ENCODE data around the gene KIF16B.

Gene KIF16B

DNA sequence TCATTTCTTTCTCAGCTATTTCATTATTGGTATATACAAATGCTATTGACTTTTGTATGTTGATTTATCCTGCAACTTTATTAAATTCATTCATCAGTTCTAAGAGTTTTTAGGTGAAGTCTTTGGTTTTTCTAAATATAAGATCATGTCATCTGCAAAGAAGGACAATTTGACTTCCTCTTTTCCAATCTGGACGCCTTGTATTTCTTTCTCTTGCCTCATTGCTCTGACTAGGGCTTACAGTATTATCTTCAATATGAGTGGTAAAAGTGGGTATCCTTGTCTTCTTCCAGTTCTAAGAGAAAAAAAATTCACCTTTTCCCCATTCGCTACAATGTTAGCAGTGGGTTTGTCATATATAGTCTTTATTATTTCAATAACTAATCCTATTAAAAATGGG lies 38.0 kb downstream of the KIF16B start:
- POLR2A ChIA-PET: no interaction called here
- no peak for TF ChIP-seq CTCF (IDR thresholded peaks at IDR 0.05; ENCODE audit: insufficient read depth, low read length, missing control alignments)
- CTCF ChIA-PET: interaction anchor here (0.6 to 1.8 kb wide), 2 partner anchors 11 to 1005 kb away, joined by 3 to 4 read pairs; no protein-coding TSS in a partner anchor
- no peak for DNase-seq (ENCODE audit: low read depth, low spot score)
- H3K4me3 ChIP-seq (ENCODE audit: low read depth, low read length): no peak overlapping the region

DNA sequence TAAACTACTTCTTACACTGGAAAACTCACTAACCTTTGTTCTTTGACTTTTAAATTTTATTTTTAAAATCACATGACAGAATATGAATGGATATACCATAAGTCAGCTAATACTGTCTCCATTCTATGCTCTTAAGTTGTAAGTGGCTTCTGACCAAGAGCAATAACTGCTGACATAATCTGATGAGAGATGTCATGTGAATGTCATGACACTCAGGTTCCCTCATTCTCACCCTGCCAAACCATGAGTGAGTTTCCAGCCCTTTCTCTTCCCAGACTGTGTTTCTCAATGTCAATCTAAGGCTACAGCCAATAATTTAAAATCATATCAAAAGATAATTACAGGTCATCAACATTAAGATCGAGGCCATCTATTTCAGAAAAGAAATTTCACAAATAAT lies 39.7 kb downstream of the KIF16B start:
- no peak for TF ChIP-seq CTCF (IDR thresholded peaks at IDR 0.05; ENCODE audit: insufficient read depth, low read length, missing control alignments)
- no peak for DNase-seq (ENCODE audit: low read depth, low spot score)
- CTCF ChIA-PET: interaction anchor here (1.8 kb wide), 1 partner anchor 13 kb away, joined by 4 read pairs; no protein-coding TSS in a partner anchor
- POLR2A ChIA-PET: no interaction called here
- no peak overlapping the region for H3K4me3 ChIP-seq (ENCODE audit: low read depth, low read length)

DNA sequence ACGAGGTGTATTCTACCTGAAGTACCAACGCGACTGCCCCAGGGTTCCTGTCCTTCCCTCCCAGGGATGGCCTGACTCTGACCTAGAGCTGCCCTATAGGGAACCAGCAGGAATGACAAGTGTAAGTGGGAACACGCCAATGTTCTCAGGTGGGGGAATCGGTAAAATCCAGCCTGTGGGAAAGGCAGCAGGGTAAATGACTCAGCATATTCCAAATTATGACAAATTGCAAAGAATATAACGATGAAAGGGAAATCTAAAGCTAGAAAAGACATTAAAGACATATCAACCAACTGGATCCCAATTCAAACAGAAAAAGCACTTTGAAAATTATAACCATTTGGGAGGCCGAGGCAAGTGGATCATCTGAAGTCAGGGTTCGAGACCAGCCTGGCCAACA lies 41.8 kb downstream of the KIF16B start:
- no peak for TF ChIP-seq CTCF (IDR thresholded peaks at IDR 0.05; ENCODE audit: insufficient read depth, low read length, missing control alignments)
- CTCF ChIA-PET: interaction anchor here (1.4 kb wide), 1 partner anchor 13 kb away, joined by 4 read pairs; no protein-coding TSS in a partner anchor
- POLR2A ChIA-PET: no interaction called here
- no peak overlapping the region for H3K4me3 ChIP-seq (ENCODE audit: low read depth, low read length)
- DNase-seq (ENCODE audit: low read depth, low spot score): no peak

DNA sequence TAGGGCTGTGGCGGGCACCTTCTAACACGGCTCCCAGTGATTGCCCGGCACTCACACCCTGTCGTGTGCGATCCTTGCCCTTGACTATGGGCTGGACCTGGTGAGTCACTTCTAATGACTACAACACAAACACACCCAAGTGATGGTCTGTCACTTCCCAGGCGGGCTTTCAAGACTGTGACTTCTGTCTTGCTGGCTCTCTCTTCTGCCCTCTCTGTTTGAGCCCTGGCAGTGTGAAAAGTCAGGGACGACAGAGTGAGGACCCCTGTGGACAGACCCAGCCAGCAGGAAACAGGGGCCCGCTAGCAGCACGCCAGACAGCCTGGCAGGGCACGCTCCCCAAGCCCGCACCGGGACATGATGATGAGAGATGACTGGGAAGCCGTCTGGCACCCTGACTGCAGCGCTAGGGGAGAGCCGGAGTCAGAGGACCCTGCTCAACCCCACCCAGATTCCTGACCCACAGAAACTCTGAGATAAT lies 43.0 kb downstream of the KIF16B start:
- no peak for DNase-seq (ENCODE audit: low read depth, low spot score)
- ChIA-PET POLR2A (no interaction called here), CTCF (no interaction called here)
- no peak overlapping the region for H3K4me3 ChIP-seq (ENCODE audit: low read depth, low read length)
- TF ChIP-seq CTCF (IDR thresholded peaks at IDR 0.05; ENCODE audit: insufficient read depth, low read length, missing control alignments): no peak

DNA sequence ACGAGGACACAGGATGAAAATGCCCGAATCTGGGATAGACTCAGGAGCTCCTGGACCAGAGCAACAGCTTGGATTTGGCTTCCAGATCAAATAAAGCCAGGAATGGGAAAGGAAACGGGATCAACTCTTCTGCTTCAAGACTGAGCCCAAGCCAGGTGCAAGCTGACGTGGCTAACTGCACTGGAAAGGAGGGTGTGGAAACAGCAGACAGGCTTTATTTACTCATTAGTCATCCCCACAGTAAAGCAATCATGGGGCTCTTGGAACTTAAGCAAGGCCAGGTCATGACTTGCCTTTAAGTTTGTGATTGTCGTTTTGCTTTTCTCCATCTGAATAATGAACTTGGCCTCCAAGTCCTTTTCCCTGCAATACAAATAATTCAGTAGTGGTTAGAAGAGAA lies 45.2 kb downstream of the KIF16B start:
- CTCF ChIA-PET: no interaction called here
- POLR2A ChIA-PET: no interaction called here
- H3K4me3 ChIP-seq (ENCODE audit: low read depth, low read length): no peak overlapping the region
- peak; percentile 40 for DNase-seq (ENCODE audit: low read depth, low spot score)
- no peak for TF ChIP-seq CTCF (IDR thresholded peaks at IDR 0.05; ENCODE audit: insufficient read depth, low read length, missing control alignments)

GRCh38 chr20:16527438-16527837 lies 45.8 kb downstream of the KIF16B start:
- CTCF ChIA-PET: no interaction called here
- TF ChIP-seq CTCF (IDR thresholded peaks at IDR 0.05; ENCODE audit: insufficient read depth, low read length, missing control alignments): no peak
- H3K4me3 ChIP-seq (ENCODE audit: low read depth, low read length): no peak overlapping the region
- POLR2A ChIA-PET: no interaction called here
- DNase-seq (ENCODE audit: low read depth, low spot score): no peak
